ENCODE results near the gene PYGO1.
A peak's percentile ranks its signal among the peaks of the same experiment; 100 is the strongest.
"Not testable (repeated sequence)": the region's sequence is repeated elsewhere in the genome, so short reads cannot be mapped to it uniquely, and the experiment has no call there.

Gene PYGO1

DNA sequence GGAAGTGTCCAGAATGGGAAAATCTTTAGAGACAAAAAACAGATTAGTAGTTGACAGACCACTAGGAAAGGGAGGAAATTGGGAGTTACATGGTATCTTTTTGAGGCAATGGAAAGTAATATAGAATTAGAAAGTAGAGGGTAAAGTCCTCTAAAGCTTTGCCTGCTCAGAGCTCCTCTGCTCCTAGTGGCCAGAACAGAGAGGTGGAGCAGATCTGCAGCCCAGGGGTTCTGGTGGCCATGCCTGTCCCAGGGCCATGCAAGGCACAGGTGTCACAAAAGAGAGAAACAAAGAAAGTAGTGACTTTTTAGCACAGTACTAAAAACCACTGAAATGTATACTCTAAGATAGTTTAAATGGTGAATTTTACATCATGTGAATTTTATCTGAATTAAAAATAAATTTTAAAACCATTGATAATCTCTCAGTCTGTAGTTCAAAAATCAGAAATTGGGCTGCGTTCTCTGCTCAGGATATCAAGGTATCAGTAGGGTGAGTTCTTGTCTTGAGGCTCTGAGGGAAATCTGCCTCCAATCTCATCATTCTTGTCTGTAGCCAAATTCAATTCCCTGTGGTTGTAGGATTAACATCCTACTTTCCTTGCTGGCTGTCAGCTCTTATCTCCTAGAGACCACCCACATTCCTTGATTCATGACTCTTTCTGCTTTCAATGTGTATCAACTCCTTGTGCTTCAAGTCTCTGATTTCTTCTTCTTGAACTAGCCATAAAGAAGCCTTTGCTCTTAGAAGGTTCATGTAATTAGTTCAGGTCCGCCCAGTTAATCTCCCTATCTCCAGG, 23.6 kb downstream of the PYGO1 start:
- DNase-seq, result peak; percentile 32

DNA sequence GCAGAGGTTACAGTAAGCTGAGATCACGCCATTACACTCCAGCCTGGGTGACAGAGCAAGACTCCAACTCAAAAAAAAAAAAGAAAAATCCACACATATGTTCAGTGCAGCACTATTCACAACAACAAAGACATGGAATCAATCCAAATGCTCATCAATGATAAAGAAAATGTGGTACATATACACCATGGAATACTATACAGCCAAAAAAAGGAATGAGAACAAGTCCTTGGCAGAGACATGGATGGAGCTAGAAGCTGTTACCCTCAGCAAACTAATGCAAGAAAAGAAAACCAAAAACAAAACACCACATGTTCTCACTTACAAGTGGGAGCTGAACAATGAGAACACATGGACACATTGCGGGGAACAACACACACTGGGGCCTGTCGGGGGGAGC, 25.5 kb downstream of the PYGO1 start:
- no peak for DNase-seq

DNA sequence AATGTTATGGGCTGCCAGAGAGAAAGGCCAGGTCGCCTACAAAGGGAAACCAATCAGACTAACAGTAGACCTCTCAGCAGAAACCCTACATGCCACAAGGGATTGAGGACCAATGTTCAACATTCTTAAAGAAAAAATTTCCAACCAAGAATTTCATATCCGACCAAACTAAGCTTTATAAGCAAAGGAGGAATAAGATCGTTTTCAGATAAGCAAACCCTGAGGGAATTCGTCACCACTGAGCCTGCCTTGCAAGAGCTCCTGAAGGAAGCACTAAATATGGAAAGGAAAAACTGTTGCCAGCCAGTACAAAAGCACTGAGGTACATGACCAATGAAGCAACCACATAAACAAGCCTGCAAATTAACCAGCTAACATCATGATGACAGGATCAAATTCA, 33.1 kb downstream of the PYGO1 start:
- no peak for DNase-seq

DNA sequence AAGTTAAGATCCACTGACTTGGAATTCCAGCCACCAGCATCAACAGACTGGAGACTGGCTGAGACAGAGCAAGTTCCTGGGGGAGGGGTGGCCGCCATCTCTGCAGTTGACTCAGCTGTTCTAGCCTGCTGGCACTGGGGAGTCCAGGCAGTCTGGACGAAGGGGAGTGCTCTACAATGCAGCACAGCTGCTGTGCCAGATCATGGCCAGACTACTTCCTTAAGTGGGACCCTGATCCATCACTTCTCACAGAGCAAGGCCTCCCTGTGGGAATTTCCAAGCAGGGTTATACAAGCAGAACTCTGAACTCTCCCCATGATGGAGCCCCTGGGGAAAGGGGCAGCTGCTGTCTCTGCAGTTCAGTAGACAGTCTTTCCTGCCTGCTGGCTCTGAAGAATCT, 35.2 kb downstream of the PYGO1 start:
- DNase-seq, result no peak

DNA sequence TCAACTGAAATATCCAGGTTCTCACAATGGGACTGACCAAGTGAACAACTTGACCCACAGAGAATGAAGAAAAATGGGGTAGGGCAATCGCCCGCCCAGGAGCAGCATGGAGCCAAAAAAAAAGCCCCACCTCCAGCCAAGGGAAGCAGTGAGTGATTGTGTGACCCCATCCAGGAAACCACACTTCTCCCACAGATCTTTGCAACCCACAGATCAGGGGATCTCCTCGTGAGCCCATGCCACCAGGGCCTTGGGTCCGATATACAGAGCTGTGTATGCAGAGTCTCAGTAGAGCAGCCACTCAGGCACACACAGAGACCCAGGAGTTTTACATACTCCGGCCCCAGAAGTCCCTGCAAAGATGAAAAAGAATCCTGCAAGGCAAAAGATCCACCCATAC, 35.7 kb downstream of the PYGO1 start:
- no peak for DNase-seq

DNA sequence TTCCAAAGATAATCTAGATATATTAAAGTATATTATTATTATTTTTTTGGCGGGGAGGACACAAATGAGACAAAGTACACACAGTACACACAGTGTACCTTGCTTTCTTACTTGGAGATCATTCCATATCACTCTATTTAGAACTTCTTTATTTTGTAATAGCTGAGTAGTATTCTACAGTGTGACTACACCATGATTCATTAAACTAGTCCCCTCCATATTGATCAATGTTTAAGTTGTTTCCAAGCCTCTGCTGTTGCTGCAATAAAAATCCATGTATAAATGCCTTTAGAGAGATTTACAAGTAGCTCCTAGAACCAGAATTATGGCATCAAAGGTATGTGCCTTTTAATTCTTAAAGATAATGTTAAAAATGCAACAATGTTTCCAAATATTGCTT, 38.8 kb downstream of the PYGO1 start:
- no peak for DNase-seq

DNA sequence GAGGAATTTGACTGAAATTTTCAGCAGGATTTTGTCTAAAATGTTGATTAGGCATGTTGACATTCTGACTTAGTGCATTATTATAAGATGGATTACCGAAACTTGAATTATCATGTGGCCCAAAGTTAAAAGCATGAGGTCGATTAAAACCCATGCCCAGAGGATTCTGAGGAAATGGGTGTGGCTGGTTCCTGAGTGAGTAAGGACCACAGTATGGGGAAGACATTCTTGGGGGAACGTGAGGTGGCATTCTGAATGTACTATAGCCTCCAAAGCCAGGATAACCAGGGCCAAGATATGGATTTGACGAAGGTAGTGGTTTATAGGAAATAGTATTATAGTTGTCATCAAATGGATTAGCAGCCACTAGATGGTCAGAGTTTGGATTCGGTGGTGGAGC, 41.4 kb downstream of the PYGO1 start:
- DNase-seq, result no peak

DNA sequence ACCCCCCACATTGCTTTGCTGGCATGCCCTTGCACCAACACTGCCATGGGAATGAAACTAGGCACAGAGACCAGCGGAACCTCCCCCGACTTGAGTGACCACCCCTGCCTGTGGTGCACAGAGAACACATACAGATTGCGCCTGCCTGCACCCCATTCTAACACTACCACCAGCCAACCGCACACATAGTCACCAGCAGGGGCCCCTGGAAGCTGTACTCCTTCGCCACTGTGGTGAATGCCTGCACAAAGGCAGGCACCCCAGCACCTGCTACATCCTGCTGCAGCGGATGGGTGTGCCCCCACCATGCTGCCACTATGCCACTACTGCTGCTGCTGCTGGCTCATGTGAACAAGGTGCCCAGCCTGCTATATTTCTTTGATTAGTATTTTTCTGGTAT, 52.7 kb downstream of the PYGO1 start:
- DNase-seq, result no peak

DNA sequence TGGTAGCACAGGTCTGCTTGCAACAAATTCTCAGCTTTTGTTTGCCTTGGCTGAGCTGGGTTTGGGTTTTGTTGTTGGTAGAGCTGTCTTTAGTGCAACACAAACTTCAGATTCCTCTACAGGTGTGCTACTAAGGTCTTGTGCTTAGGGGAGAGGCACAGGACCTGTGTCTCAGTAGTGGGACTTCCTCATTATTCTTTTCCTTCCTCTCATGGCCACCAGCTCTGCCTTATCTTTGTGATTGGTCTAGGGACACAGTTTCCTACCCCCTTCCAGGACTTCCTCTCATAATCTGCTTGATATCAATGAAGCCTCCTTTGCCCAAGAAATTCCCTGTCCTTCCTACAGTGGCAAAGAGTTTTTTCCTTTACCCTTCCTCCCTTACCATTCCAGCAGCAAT, 55.2 kb downstream of the PYGO1 start:
- DNase-seq, result no peak

DNA sequence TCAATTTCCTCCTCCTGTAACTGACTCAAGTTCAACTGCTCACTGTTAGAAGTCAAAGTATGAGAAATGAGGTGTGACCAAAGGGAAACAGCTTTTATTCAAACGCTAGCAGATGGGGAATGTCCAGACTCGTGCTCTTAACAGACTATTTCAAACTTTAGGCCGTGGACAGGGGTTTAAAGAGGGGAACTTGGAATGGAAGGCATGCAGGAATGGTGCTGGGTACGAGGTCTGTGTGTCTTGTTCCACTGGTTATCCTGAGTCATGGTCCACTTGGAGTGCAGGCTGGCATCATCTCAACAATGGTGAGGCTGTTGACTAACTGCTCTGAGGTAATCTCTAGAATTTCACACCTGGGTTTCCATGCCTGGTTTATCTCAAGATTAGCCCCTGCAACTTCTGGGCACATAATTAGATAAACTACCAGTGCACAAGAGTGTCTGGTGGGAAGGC, 57.3 kb downstream of the PYGO1 start:
- no peak for DNase-seq

DNA sequence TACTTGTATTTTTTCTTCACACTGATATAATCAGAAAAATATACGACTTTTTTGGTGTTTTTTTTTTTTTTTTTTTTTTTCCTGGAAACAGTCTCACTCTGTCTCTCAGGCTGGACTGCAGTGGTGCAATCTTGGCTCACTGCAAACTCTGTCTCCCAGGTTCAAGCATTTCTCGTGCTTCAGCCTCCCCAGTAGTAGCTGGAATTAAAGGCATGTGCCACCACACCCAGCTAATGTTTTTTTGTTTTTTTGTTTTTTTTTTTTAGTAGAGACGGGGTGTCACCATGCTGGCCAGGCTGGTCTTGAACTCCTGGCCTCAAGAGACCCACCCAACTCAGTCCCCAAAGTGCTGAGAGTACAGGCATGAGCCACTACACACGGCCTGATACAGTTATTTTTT, 59.3 kb downstream of the PYGO1 start:
- no peak for DNase-seq

DNA sequence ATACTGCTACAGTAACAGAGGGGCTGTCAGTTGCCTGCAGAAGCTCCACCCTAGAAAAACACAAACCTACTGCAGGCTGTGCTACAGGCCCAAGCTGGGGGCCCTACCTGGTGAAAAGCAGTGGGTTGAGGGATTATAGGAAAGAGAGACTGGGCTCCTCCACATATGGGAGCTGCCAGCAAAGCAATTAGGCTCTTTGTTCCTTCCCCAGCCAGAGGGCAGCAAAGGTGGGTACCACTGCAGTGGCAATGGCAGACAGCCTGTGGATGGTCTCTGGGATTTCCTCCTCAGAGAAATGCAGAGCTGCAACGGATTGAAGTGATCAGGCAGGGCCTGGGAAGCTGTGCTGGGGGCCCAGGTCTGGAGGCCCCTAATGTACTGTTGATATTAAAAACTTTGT, 61.0 kb downstream of the PYGO1 start:
- no peak for DNase-seq

DNA sequence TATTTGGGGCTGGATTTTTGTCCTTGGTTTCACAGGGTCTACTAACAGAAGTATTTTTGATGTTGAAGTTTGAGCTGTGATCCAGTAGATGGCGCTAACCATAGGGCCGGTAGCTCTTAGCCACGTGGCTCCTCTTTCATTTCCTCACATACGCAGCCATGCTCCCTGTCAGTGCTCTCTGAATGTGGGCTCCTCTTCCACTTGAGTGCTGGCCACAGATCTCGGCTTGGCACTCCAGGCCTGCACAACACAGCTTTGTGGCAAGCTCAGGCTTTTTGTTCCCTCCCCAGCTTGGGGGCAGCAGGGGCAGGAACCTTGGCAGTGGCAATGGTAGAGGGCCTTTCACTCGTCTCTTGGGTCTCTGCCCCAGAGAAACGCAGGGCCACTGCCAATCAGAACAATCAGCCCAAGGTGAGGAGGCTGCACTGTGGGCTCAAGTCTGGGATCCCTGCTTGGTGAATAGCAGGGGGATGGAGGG, 61.5 kb downstream of the PYGO1 start:
- peak; percentile 60 for DNase-seq

DNA sequence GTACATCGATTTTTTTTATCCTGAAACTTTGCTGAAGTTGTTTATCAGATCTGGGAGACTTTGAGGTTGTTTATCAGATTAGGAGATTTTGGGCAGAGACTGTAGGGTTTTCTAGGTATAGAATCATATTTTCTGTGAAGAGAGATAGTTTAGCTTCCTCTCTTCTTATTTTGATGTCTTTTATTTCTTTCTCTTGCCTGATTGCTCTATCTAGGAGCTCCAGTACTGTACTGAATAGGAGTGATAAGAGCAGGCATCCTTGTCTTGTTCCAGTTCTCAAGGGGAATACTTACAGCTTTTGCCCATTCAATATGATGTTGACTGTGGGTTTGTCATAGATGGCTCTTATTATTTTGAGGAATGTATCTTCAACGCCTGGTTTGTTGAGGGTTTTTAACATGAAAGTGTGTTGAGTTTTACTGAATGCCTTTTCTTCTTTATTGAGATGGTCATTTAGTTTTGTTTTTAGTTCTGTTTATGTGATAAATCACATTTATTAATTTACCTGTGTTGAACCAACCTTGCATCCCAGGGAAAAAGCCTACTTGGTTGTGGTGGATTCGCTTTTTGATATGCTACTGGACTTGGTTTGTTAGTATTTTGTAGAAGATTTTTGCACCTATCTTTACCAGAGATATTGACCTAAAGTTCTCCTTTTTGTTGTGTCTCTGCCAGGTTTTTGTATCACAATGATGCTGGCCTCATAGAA, 65.2 kb downstream of the PYGO1 start:
- no peak for DNase-seq

DNA sequence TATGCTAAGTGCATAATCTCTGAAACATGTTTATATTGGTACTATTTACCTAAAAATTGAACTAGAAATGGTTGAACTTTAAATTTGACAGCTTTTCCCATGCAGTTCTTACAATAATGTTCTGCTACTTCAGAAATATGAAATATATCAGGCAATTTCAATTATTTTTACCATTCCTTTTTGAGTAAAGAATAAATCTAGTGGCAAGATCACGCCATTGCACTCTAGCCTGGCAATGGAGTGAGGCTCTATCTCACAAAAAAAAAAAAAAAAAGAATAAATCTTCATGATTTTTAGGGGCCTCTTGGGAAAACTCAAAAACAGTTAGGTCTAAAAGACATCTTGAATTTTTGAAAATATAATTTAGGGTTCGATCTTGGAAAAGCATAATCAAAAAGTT, 69.5 kb downstream of the PYGO1 start:
- DNase-seq, result no peak

DNA sequence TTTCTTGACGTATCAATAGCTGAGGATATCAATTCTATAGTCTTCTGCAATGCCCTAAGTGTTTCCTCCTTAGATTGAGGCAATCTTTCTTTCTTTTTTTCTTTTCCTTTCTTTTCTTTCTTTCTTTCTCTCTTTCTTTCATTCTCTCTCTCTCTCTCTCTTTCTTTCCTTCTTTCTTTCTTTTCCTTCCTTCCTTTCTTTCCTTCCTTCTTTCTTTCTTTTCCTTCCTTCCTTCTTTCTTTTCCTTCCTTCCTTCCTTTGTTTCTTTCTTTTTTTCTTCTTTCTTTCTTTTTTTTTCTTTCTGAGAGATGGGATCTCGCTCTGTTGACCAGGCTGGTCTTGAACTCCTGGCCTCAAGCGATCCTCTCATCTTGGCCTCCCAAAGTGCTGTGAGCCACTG, 70.1 kb downstream of the PYGO1 start:
- DNase-seq, result no peak

DNA sequence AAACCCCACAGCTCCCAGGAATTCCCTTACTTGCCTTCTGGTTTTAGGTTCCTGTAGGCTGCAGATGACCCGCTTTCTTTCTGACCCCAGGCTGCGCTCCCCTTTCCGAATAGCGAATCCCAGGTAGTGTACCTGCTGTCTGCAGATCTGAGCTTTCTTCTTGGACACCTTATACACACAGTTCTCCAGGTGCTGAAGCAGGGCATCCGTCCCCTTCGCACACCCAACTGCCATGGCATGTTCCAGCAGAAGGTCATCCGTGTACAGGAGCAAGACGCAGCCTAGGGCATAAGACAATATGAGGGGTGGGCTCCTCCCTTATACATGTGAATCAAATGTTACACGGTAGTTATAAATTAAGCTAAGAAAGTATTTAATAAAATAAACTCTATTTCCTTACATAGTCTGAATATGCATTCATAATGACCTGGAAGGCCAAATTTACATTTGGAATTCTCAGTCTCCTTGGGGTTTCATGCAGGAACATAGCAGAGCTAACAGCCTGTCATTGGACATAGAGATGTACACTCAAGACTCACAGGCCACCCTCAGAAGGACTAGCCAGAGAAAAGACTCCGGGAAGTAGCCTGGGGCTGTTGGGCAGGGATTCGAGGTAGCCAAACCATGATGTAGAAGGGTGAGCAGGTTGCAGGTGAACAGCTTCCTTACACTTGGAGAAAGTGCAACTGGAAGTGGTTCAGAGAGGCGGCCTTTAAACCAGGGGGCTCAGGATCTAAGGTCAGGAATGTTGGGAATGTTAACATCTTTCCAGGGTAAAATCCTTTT, 72.0 kb downstream of the PYGO1 start:
- DNase-seq, result no peak

DNA sequence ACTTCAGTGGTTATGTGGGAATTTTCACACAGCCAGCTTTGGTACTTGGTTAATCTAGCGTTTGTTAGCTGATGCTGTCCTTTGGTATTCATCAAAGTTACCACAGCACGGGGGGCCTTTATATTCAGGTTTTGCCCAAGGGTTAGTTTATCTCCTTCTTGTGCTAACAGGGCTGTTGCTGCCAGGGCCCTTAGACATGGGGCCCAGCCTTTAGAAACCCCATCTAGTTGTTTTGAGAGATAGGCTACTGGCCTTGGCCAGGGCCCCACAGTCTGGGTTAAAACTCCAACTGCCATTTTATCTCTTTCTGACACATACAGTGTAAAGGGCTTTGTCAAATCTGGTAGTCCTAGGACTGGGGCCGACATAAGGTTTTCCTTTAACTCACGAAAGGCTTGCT, 72.7 kb downstream of the PYGO1 start:
- no peak for DNase-seq

DNA sequence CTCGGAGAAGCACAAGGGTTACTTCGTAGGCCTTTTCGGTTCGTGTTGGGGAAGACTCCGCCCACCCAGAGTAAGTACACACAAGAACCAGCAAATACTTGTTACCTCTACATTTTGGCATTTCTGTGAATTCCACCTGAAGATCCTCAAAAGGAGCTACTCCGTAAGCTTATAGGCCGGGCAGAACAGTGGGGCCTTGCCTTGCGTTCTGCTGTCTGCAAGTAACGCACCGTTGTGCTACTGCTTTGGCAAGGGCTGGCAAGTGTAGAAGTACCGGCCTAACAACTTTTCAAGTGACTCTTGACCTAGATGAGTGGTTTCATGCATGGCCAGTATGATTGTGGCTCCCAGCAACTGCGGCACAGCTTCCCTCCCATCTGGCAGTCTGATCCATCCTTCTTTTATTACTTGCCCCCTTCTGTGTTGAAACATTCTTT, 73.7 kb downstream of the PYGO1 start:
- DNase-seq, result no peak

DNA sequence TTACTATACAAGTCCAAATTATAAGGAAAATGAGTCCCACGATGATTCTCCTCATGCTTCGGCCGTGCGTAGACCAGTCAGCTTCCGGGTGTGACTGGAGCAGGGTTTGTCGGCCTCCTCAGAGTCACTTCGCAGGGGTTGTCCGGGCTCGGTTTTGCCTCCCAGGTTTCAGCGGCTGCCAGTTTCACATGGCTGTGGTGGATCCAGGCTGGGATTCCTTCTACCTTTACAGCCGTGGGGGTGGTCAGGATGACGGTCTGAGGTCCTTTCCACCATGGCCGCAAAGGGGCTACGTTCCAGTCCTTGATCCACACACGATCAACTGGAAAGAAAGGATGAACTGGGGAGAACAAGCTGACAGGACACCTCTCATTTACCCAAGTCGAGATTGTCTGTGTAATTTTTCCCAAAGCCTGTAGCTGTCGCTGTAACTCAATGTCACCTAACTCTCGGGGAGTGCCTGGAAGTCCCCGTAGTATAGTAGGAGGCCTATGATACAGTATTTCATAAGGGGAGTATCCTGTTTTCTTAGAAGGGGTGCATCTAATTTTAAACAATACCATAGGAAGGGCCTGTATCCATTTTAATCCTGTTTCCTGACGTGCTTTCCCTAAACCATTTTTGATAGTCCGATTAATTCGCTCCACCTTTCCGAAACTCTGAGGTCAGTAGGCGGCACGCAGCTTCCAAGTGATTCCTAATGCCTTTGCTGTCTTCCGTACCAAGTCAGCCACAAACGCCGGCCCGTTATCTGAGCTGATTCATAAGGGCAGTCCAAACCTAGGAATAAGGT, 74.3 kb downstream of the PYGO1 start:
- peak; percentile 36 for DNase-seq

DNA sequence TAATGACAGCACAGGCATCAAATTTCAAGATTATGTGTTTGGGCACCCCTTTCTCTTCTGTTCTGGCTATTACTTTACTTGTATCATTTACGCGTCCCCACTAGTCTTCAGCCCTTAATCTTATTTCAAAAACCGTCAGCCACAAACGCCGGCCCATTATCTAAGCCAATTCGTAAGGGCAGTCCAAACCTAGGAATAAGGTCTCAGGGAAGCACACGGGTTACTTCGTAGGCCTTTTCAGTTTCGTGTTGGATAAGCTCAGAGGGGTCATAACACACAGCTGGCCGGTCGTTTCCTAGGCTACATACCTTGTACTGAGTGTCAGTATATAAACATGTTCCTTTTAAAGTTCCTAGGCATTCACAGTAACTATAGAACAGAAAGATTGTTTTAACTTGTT, 75.0 kb downstream of the PYGO1 start:
- no peak for DNase-seq

DNA sequence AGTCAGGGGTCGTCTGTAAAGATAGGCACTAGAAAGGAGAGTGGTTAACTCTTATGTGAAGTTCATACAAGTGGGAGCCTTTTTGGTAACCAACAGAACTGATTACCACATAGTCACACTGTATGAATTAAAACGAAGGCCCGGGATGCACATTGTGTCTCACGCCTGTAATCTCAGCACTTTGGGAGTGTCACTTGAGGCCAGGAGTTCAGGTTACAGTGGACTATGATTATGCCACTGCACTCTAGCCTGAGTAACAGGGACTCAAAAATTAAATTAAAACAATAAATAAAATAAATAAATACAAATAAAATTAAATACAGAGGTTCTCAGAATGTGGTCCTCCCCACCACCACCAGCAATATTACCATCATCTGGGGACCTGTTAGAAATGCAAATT, 80.6 kb downstream of the PYGO1 start:
- no peak for DNase-seq

DNA sequence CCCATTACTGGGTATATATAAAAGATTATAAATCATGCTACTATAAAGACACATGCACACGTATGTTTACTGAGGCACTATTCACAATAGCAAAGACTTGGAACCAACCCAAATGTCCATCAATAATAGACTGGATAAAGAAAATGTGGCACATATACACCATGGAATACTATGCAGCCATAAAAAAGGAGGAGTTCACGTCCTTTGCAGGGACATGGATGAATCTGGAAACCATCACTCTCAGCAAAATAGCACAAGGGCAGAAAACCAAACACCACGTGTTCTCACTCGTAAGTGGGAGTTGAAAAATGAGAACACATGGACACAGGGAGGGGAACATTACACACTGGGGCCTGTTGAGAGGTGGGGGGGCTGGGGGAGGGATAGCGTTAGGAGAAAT, 82.7 kb downstream of the PYGO1 start:
- DNase-seq, result not testable (repeated sequence)

Measured in RPMI8226 (cell line).